ENCODE data around the gene STPG1. TPM values are rescaled to one million over a fixed set of nuclear protein-coding genes. Genes with fewer than 3 reads are reported as not detected.

The STPG1 gene
- total and polyA plus RNA-seq, 8 donors: 0.45 to 51.0 (median 4.4) TPM; not detected in 1

GRCh38 chr1:24315391-24315790, 98.2 kb downstream of the STPG1 start:
- Histone ChIP-seq H3K36me3 (no peaks in the 10 kb centered on the region), H3K9me3 (no peaks in the 10 kb centered on the region), H3K27ac (no peak overlapping the region), H3K27me3 (peaks cover 0 to 30% (median 0%) of the 10 kb centered on the region in 3 donors), H3K4me3 (no peak overlapping the region), H3K4me1 (peaks cover 12 to 25% (median 16%) of the 10 kb centered on the region in 4 donors)
- DNase-seq: no peak
- TF ChIP-seq POLR2AphosphoS5 (IDR thresholded peaks at IDR 0.05): no peak
- TF ChIP-seq POLR2A (IDR thresholded peaks at IDR 0.05): no peak
- TF ChIP-seq, protein P1, sequence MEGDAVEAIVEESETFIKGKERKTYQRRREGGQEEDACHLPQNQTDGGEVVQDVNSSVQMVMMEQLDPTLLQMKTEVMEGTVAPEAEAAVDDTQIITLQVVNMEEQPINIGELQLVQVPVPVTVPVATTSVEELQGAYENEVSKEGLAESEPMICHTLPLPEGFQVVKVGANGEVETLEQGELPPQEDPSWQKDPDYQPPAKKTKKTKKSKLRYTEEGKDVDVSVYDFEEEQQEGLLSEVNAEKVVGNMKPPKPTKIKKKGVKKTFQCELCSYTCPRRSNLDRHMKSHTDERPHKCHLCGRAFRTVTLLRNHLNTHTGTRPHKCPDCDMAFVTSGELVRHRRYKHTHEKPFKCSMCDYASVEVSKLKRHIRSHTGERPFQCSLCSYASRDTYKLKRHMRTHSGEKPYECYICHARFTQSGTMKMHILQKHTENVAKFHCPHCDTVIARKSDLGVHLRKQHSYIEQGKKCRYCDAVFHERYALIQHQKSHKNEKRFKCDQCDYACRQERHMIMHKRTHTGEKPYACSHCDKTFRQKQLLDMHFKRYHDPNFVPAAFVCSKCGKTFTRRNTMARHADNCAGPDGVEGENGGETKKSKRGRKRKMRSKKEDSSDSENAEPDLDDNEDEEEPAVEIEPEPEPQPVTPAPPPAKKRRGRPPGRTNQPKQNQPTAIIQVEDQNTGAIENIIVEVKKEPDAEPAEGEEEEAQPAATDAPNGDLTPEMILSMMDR (IDR thresholded peaks at IDR 0.05): no peak
- no peak for TF ChIP-seq EP300 (IDR thresholded peaks at IDR 0.05)
- intact Hi-C loops (cut with DNase I; ENCODE audit: low total_unique reads): no loop called here
- 71 to 80% (median 73%) methylated on average over 6 of the region's 6 CpGs for WGBS, 5 donors

DNA sequence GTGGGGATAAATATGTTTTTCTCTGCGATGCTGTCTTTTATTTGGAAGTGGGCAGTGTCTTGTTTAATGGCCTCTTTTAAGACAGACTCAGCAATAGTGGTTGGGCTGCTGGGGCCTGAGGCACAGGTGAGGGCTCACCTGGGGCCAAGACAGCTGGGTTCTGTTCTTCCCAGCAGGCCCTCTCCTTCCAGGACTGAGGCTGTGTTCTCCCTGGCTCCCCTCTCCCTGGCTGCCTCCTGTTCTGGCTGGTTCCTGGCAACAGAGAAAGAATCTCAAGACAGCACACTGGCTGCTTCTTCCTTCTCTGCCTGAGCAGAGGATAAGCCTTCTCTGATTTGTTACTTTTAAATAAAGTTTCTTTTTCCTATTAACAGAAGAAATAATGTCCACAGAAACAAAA, 101.8 kb downstream of the STPG1 start:
- no peak for DNase-seq
- 35 to 82% (median 50%) methylated on average over 1 of the region's 1 CpG for WGBS, 5 donors
- Histone ChIP-seq H3K9me3 (no peaks in the 10 kb centered on the region), H3K4me3 (no peak overlapping the region), H3K27me3 (peaks cover 0 to 3% (median 0%) of the 10 kb centered on the region in 3 donors), H3K36me3 (no peaks in the 10 kb centered on the region), H3K4me1 (no peaks in the 10 kb centered on the region), H3K27ac (no peak overlapping the region)
- TF ChIP-seq EP300 (IDR thresholded peaks at IDR 0.05) (no peak), POLR2A (IDR thresholded peaks at IDR 0.05) (no peak), POLR2AphosphoS5 (IDR thresholded peaks at IDR 0.05) (no peak)
- TF ChIP-seq, protein P1 (IDR thresholded peaks at IDR 0.05): no peak
- intact Hi-C loops (cut with DNase I; ENCODE audit: low total_unique reads): no loop called here

DNA sequence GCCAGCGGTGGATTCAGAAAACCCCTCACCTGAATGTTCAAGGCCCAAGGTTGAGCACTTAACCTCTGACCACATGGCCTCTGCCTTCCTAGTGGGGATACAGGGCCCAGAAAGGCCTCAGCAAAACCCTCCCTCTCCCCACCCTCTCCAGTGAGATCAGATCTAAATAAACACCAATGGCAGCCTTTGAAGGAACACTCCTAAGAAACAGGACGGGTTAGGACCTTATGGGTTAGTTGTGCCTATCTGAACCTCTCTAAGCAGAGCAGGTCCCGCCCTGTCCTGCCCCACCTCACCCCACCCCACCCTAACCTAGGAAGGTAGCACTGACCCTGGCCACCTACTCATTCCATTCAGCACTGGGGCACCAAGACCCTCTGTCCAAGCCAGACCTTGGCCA, 102.3 kb downstream of the STPG1 start:
- H3K4me1 ChIP-seq: no peaks in the 10 kb centered on the region
- TF ChIP-seq POLR2A (IDR thresholded peaks at IDR 0.05) (no peak), EP300 (IDR thresholded peaks at IDR 0.05) (no peak), POLR2AphosphoS5 (IDR thresholded peaks at IDR 0.05) (no peak)
- TF ChIP-seq, protein P1 (IDR thresholded peaks at IDR 0.05): no peak
- no peak overlapping the region for H3K4me3 ChIP-seq
- H3K27me3 ChIP-seq: no peaks in the 10 kb centered on the region
- WGBS, 5 donors: 83 to 100% (median 86%) methylated on average over 3 of the region's 3 CpGs
- no peak overlapping the region for H3K27ac ChIP-seq
- DNase-seq: no peak
- H3K9me3 ChIP-seq: no peaks in the 10 kb centered on the region
- no peaks in the 10 kb centered on the region for H3K36me3 ChIP-seq
- intact Hi-C loops (cut with DNase I; ENCODE audit: low total_unique reads): no loop called here

DNA sequence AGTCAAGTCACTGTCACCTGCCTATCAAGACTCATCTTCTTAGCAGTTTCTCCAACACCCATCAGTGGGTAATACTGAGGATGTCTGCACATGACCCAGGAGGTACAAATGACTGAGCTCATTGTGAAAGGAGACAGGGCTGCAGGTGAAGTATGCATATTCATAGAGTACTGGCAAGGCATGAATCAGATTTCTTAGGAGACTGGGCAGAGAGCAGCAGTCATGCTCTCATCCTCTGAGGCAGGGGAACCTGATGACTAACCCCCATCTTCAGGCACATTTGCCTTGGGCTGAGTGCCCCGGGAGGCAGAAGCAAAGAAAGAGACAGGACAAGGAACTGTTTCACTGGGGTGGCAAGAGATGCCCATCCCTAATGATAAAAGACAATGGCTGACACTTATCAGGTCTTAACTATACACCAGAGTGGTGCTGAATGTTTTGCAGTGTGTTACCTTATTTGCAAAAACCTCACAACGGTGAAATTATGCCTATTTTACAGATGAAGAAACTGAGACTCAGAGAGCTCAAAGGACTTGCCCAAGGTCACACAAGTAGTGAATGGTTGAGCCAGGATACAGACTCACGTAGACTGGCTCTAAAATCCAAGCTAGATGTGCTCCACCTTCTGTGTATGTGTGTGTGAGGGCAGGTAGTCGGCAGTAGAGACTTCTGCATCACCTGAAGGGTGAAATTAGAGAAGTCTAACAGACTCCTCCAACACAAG, 103.7 kb downstream of the STPG1 start:
- H3K27ac ChIP-seq: no peak overlapping the region
- no peak overlapping the region for H3K4me3 ChIP-seq
- intact Hi-C loops (cut with DNase I; ENCODE audit: low total_unique reads): no loop called here
- no peaks in the 10 kb centered on the region for H3K9me3 ChIP-seq
- no peaks in the 10 kb centered on the region for H3K36me3 ChIP-seq
- peaks cover 0 to under 1% (median 0%) of the 10 kb centered on the region in 3 donors for H3K27me3 ChIP-seq
- DNase-seq: no peak
- WGBS, 5 donors: 84 to 90% (median 89%) methylated on average over 4 of the region's 4 CpGs
- TF ChIP-seq, protein P1 (IDR thresholded peaks at IDR 0.05): no peak
- TF ChIP-seq POLR2AphosphoS5 (IDR thresholded peaks at IDR 0.05) (no peak), POLR2A (IDR thresholded peaks at IDR 0.05) (no peak), EP300 (IDR thresholded peaks at IDR 0.05) (no peak)
- no peaks in the 10 kb centered on the region for H3K4me1 ChIP-seq

Data from stomach (tissue), 9 donors.